ENCODE data around the gene MBD3L1.

DNA sequence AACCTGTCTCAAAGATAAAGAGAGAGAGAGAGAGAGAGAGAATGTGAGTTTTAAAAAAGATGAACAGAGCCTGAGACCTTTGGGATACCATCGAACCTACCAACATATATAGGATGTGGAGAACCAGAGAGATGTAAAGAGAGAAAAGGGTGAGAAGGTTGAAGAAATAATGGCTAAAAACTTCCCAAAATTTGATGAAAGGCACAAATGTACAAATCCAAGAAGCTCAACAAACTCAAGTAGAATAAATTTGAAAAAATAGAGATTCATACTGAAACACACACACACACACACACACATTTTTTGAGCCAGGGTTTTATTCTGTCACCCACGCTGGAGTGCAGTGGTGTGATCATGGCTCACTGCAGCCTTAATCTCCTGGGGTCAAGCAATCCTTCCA lies 16.4 kb upstream of the MBD3L1 start:
- TF ChIP-seq, protein P1, sequence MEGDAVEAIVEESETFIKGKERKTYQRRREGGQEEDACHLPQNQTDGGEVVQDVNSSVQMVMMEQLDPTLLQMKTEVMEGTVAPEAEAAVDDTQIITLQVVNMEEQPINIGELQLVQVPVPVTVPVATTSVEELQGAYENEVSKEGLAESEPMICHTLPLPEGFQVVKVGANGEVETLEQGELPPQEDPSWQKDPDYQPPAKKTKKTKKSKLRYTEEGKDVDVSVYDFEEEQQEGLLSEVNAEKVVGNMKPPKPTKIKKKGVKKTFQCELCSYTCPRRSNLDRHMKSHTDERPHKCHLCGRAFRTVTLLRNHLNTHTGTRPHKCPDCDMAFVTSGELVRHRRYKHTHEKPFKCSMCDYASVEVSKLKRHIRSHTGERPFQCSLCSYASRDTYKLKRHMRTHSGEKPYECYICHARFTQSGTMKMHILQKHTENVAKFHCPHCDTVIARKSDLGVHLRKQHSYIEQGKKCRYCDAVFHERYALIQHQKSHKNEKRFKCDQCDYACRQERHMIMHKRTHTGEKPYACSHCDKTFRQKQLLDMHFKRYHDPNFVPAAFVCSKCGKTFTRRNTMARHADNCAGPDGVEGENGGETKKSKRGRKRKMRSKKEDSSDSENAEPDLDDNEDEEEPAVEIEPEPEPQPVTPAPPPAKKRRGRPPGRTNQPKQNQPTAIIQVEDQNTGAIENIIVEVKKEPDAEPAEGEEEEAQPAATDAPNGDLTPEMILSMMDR (IDR thresholded peaks at IDR 0.05): no peak
- TF ChIP-seq EZH2 (IDR thresholded peaks at IDR 0.05; ENCODE audit: borderline replicate concordance, insufficient read depth, low read depth, low read length, poor library complexity, severe bottlenecking): no peak

All from B cell (primary cell).